ENCODE results near the gene ZBTB16. TPM values are rescaled to one million over a fixed set of nuclear protein-coding genes. Genes with fewer than 3 reads are reported as not detected.
A peak's percentile ranks its signal among the peaks of the same experiment; 100 is the strongest.

ZBTB16 gene
- total RNA-seq, 2 experiments from 2014 or later = 19.1 to 20.6 TPM

GRCh38 chr11:114169321-114169749 is 109.8 kb downstream of the ZBTB16 start:
- Mint-ChIP-seq H3K36me3 (ENCODE audit: low read depth) (no peaks in the 10 kb centered on the region), H3K4me1 (ENCODE audit: low read depth) (peaks cover 100% of the 10 kb centered on the region), H3K27ac (peak overlapping the region; percentile 63), H3K27me3 (no peaks in the 10 kb centered on the region), H3K9me3 (no peaks in the 10 kb centered on the region), H3K4me3 (peak overlapping the region; percentile 63)
- no peak overlapping the region for H3K27ac ChIP-seq (ENCODE audit: low read depth in 1 of 2, low read length in 2 of 2)
- DNase-seq = no peak
- peaks cover 99% of the 10 kb centered on the region for H3K4me1 ChIP-seq (ENCODE audit: insufficient read depth, low read length)
- CTCF ChIA-PET = interaction anchor here (2.1 kb wide), 1 partner anchor 92 kb away, joined by 6 read pairs; no protein-coding TSS in a partner anchor
- H3K9me3 ChIP-seq (ENCODE audit: control insufficient read depth in 1 of 2, insufficient read depth in 1 of 2, low read length in 2 of 2) = no peaks in the 10 kb centered on the region
- H3K4me3 ChIP-seq (ENCODE audit: low read length) = no peak overlapping the region
- TF ChIP-seq CTCF (IDR thresholded peaks at IDR 0.05) = no peak
- POLR2A ChIA-PET = interaction anchor here (1.3 to 7.2 kb wide), 4 partner anchors 10 to 24 kb away, joined by 4 to 53 read pairs (median 28); no protein-coding TSS in a partner anchor
- no peak for ATAC-seq (ENCODE audit: poor library complexity)
- intact Hi-C loops (cut with DNase I, micrococcal nuclease) = loop anchor here (10.0 kb wide), 3 partner anchors 105 to 295 kb away; partner anchors contain the start of genes C11orf71 (in 1 of the 2), RBM7 (in 1 of the 2) and USP28 (in 1 of the 2)
- H3K27me3 ChIP-seq (ENCODE audit: control insufficient read depth in 1 of 2, insufficient read depth in 2 of 2, low read length in 2 of 2) = no peaks in the 10 kb centered on the region
- no peaks in the 10 kb centered on the region for H3K36me3 ChIP-seq (ENCODE audit: insufficient read depth, low read length)

- no peaks in the 10 kb centered on the region for H3K36me3 Mint-ChIP-seq (ENCODE audit: low read depth)
- ChIA-PET CTCF (interaction anchor here (2.1 kb wide), 1 partner anchor 91 kb away, joined by 6 read pairs; no protein-coding TSS in a partner anchor), POLR2A (interaction anchor here (1.2 to 7.2 kb wide), 5 partner anchors 10 to 24 kb away, joined by 4 to 53 read pairs (median 21); no protein-coding TSS in a partner anchor)
- peak overlapping the region; percentile 18 for H3K4me3 Mint-ChIP-seq
- H3K4me3 ChIP-seq (ENCODE audit: low read length) = no peak overlapping the region
- no peaks in the 10 kb centered on the region for H3K9me3 Mint-ChIP-seq
- H3K27me3 Mint-ChIP-seq = no peaks in the 10 kb centered on the region
- DNase-seq (no peak), ATAC-seq (ENCODE audit: poor library complexity) (no peak)
- TF ChIP-seq CTCF (IDR thresholded peaks at IDR 0.05) = no peak
- peak overlapping the region; percentile 63 for H3K27ac Mint-ChIP-seq
- H3K36me3 ChIP-seq (ENCODE audit: insufficient read depth, low read length) = no peaks in the 10 kb centered on the region
- no peaks in the 10 kb centered on the region for H3K27me3 ChIP-seq (ENCODE audit: control insufficient read depth in 1 of 2, insufficient read depth in 2 of 2, low read length in 2 of 2)
- no peak overlapping the region for H3K27ac ChIP-seq (ENCODE audit: low read depth in 1 of 2, low read length in 2 of 2)
- intact Hi-C loops (cut with DNase I, micrococcal nuclease) = loop anchor here (10.0 kb wide), 4 partner anchors 45 to 295 kb away; partner anchors contain the start of genes C11orf71 (in 1 of the 2), RBM7 (in 1 of the 2) and USP28 (in 1 of the 2)
- peaks cover 100% of the 10 kb centered on the region for H3K4me1 Mint-ChIP-seq (ENCODE audit: low read depth)
- peaks cover 99% of the 10 kb centered on the region for H3K4me1 ChIP-seq (ENCODE audit: insufficient read depth, low read length)
- H3K9me3 ChIP-seq (ENCODE audit: control insufficient read depth in 1 of 2, insufficient read depth in 1 of 2, low read length in 2 of 2) = no peaks in the 10 kb centered on the region
Observed at GRCh38 chr11:114169821-114170220, 110.3 kb downstream of the ZBTB16 start.

GRCh38 chr11:114170226-114170625 is 110.7 kb downstream of the ZBTB16 start:
- ChIA-PET POLR2A (interaction anchor here (1.2 to 7.2 kb wide), 3 partner anchors 10 to 22 kb away, joined by 5 to 53 read pairs (median 34); no protein-coding TSS in a partner anchor), CTCF (interaction anchor here (2.1 kb wide), 1 partner anchor 91 kb away, joined by 6 read pairs; no protein-coding TSS in a partner anchor)
- ATAC-seq (ENCODE audit: poor library complexity) (no peak), DNase-seq (no peak)
- Mint-ChIP-seq H3K4me3 (no peak overlapping the region), H3K27me3 (no peaks in the 10 kb centered on the region), H3K27ac (peak overlapping the region; percentile 63), H3K4me1 (ENCODE audit: low read depth) (peaks cover 100% of the 10 kb centered on the region), H3K36me3 (ENCODE audit: low read depth) (no peaks in the 10 kb centered on the region), H3K9me3 (no peaks in the 10 kb centered on the region)
- intact Hi-C loops (cut with DNase I, micrococcal nuclease) = loop anchor here in 1 of 2 experiments (10.0 kb wide), 1 partner anchor 45 kb away; no protein-coding TSS in a partner anchor
- no peak overlapping the region for H3K4me3 ChIP-seq (ENCODE audit: low read length)
- no peak overlapping the region for H3K27ac ChIP-seq (ENCODE audit: low read depth in 1 of 2, low read length in 2 of 2)
- H3K36me3 ChIP-seq (ENCODE audit: insufficient read depth, low read length) = no peaks in the 10 kb centered on the region
- no peaks in the 10 kb centered on the region for H3K9me3 ChIP-seq (ENCODE audit: control insufficient read depth in 1 of 2, insufficient read depth in 1 of 2, low read length in 2 of 2)
- no peaks in the 10 kb centered on the region for H3K27me3 ChIP-seq (ENCODE audit: control insufficient read depth in 1 of 2, insufficient read depth in 2 of 2, low read length in 2 of 2)
- TF ChIP-seq CTCF (IDR thresholded peaks at IDR 0.05) = no peak
- H3K4me1 ChIP-seq (ENCODE audit: insufficient read depth, low read length) = peaks cover 99% of the 10 kb centered on the region
